GM12878 (cell line): Measurements from ENCODE around the gene UROC1.

Experiments used
- EZH2 ChIP-seq: IDR thresholded peaks from 2 replicates; pipeline ENCODE4 v1.6.1; 2012; ENCODE audit warnings: low read depth, mild to moderate bottlenecking, control low read depth, inconsistent platforms, low read length, borderline replicate concordance; ENCODE audit not compliant: control insufficient read depth
- MTA2 ChIP-seq: fragments of 450-650 bp; IDR thresholded peaks from 2 replicates; pipeline ENCODE4 v1.6.1; 2016; ENCODE audit warnings: low read depth, mild to moderate bottlenecking, moderate library complexity
- POLR2AphosphoS5 ChIP-seq: IDR thresholded peaks from 2 replicates; pipeline ENCODE4 v1.6.1; 2011; ENCODE audit warnings: mild to moderate bottlenecking, low read length, inconsistent platforms
- TF ChIP-seq, protein P1 (sequence below): IDR thresholded peaks from 2 replicates; pipeline ENCODE4 v1.6.1; 2011; ENCODE audit warnings: low read depth, low read length, improper control_type of control experiment, borderline replicate concordance
- TF ChIP-seq, protein P2 (sequence below): fragments of 450-650 bp; IDR thresholded peaks from 2 replicates; pipeline ENCODE4 v1.6.1; 2014; ENCODE audit warnings: mild to moderate bottlenecking

DNA sequence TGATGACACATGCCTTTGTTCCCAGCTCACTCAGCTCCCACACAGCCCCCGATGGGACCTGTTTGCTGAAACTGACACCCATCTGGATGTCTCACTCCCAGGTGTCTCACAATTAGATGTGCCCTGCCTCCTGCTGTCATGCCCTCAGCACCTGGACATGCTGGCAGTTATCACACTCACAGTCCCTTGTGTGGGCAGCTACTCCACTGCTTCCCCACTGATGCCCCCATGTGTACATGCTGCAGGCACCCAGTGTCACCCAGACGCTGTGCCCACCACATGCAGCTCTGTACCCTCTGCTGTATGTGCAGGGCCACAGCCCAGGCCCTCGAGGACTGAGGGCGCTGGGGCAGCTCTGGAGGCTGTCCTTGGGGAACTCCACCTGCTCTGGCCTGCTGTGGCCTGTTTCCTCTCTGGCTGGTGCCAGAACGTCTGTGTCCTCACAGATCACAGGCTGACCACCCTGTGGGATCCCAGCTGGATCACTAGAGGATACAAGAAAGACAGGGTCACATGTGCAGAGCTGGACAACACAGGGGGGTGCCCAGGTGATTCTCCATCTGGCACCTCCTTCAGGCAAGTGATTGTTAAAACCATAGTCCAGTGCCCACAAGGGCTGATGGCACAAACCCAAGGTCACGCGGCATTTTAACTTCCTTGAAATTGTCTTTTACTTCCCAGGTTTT lies 27.2 kb upstream of the UROC1 start:
- TF ChIP-seq, protein P1, sequence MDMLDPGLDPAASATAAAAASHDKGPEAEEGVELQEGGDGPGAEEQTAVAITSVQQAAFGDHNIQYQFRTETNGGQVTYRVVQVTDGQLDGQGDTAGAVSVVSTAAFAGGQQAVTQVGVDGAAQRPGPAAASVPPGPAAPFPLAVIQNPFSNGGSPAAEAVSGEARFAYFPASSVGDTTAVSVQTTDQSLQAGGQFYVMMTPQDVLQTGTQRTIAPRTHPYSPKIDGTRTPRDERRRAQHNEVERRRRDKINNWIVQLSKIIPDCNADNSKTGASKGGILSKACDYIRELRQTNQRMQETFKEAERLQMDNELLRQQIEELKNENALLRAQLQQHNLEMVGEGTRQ, result no peak
- no peak for TF ChIP-seq MTA2
- TF ChIP-seq POLR2AphosphoS5, result no peak
- TF ChIP-seq EZH2, result no peak
- TF ChIP-seq, protein P2, sequence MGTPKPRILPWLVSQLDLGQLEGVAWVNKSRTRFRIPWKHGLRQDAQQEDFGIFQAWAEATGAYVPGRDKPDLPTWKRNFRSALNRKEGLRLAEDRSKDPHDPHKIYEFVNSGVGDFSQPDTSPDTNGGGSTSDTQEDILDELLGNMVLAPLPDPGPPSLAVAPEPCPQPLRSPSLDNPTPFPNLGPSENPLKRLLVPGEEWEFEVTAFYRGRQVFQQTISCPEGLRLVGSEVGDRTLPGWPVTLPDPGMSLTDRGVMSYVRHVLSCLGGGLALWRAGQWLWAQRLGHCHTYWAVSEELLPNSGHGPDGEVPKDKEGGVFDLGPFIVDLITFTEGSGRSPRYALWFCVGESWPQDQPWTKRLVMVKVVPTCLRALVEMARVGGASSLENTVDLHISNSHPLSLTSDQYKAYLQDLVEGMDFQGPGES, result no peak
